GDM1 (cell line): ENCODE measurements around the gene MADCAM1.

Experiments
- DNase-seq: peaks from one replicate; lab custom pipeline; 2025; lab: John Stamatoyannopoulos, UW

Gene MADCAM1

DNA sequence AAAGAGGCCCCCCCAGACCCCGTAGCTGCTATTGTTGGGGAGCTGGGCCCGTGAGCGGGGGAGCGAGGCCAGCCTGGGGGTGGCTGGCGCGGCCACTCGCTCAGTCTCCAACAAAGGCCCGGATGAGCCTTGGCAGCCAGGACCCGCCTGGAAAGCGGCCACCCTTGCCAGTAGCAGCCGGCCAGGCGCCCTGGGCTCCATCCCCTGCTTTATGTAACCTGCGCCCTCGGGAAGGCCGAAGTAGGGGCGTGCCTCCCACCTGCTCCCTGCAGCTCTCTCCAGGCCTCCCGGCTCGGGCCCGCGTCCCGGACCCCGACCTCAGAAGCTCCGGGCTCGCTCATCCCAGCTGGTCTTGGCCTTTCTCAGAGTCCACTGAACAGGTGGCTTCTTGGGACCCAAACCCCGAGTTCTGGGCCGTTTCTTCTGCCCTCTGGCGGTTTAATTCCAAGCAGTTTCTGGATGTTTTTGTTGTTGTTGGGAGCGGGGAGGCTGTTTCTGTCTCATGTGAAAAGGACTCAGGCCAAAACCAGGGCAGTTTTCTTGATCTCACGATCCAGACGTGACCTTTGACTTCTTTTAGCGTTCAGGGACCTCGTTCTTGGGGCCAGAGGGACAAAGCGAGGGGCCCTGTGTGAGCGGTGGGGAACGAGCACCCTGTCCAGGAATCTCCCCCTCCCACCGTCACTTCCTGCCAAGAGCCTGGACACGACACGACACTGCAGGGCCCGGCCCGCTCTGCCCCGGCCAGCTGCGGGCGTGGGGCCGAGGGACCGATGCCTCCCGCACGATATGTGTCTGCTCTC is 36.5 kb downstream of the MADCAM1 start:
- no peak for DNase-seq

DNA sequence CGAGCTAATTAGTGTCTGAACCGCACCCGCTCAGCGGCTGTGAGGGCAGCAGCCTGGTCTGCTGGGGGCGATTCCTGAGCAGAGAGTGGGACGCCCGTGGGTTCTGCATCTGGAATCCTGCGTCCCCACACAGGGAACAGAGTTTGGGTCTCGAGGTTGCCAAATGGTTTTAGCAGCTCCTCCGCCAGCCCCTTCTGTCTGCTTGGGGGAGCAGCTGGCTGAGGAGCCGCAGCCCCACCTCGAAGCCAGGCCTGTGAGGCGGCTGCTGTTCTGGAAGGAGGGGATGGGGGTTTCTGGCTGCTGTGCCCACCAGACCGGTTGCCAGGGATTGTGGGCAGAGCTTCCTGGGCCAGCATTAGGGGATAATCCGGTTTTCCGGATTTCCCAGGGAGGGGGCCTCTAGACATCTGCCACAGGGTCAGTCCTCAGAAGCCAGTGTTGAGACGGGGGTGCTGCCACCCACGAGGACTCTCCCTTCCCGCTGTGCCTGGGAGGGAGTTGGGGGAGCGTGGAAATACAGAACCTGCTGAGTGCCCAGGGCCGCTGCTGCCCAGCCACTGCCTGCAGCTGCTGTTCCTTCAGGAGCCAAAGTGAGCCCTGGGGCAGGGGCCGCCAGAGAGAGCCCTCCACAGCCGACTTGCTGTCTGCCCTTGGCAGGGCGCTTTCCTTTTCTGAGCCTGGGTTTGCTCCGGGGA is 37.2 kb downstream of the MADCAM1 start:
- DNase-seq: no peak

DNA sequence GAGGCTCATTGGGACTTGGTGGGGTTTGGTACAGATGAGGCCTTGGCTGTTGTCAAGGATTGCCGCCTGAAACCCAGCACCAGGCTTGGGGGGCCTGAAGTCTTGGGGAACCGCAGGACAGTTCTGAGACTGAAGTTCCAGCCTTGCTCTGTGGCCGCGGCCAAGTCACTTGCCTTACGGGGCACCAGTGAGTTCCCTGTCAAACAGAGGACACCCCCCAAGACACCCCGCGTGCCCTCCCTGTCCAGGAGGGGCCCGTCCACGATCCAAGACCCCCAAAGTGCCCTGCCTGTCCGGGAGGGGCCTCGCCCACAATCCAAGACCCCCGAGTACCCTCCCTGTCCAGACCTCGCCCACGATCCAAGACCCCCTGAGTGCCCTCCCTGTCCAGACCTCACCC is 37.8 kb downstream of the MADCAM1 start:
- no peak for DNase-seq

DNA sequence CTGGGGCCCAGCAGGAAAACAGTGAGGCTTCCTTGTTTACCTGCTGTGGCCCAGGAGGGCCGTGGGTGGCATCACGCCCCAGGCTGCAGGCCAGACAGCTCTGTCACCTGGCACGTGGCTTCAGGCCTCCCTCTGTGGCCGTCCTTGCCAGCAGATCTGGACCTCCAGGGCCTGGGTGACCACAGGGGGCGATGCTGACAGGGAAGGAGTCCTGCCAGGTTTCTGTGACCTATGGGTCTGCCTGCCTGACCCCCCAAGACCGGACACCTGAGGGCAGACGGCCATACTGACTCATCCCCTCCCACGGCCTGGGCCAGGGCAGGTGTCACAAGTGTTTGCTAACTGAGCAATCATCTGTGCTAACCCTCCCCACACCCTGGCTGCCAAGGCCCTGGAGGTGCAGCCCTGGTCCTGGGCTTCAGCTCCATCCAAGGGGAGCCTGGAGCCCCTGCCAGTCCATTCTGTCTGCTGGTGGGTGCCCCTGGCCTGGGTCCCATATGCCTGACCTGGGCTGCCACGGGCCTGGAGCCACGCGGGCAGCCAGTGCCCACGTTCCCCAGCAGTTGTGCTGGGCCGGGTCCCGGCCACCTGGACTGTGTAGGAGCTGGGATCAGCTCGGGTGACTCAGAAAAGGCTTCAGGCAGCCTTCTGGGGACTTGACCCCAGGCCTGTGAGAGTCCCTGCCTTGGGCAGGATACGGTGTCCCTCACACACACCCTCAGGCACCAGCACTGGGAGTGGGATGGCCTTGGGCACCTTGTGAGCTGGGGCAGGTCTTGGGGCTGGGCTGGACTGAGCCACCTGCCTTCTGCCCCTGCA is 38.9 kb downstream of the MADCAM1 start:
- no peak for DNase-seq

DNA sequence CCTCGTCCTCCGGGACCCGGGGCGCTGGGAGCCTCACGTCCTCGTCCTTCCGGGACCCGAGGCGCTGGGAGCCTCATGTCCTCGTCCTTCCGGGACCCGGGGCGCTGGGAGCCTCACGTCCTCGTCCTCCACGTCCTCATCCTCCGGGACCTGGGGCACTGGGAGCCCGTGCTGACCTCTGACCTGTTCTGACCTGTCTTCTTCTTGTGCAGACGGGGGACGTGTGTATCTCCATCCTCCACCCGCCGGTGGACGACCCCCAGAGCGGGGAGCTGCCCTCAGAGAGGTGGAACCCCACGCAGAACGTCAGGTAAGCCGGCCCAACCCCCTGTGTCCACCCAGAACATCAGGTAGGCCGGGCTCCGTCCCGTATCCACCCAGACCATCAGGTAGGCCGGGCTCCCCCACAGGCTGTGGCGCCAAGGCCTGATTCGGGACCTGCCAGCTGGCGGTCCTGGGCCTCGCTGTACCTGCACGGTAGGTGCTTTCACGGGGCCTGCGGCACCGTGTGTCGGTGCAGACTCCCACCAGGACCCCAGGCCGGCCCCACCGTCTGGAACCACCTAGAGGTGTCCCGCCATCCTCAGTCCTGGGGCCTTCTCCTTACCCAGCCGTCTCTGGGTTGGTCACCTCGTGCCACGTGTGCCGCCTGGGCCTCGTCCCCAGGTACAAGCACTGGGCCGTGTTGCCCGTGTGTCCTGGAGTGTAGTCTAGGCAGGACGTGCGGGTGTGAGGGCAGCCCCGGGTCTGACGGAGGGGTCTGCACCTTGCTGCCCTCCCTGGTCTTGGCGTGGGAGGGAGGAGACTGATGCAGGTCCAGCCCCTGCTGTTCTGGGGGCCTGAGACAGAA is 40.0 kb downstream of the MADCAM1 start:
- no peak for DNase-seq

DNA sequence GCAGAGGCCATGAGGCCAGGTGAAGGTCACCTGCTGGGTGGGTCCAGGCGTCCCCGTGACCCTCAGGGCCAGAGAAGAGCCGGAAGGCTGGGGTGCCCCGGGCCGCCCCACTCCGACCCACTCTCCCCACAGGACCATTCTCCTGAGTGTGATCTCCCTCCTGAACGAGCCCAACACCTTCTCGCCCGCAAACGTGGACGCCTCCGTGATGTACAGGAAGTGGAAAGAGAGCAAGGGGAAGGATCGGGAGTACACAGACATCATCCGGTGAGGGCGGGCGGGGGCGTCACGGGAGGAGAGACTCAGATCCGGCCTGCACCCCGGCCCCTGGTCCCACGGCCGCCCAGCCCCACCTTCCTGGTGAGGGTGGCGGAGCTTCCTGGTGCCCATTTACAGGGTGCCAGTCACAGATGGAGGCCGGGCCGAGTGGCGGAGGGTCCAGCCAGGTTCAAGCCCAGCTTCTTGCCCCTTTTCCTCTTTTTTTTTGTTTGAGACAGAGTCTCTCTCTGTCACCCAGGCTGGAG is 40.7 kb downstream of the MADCAM1 start:
- DNase-seq: no peak

DNA sequence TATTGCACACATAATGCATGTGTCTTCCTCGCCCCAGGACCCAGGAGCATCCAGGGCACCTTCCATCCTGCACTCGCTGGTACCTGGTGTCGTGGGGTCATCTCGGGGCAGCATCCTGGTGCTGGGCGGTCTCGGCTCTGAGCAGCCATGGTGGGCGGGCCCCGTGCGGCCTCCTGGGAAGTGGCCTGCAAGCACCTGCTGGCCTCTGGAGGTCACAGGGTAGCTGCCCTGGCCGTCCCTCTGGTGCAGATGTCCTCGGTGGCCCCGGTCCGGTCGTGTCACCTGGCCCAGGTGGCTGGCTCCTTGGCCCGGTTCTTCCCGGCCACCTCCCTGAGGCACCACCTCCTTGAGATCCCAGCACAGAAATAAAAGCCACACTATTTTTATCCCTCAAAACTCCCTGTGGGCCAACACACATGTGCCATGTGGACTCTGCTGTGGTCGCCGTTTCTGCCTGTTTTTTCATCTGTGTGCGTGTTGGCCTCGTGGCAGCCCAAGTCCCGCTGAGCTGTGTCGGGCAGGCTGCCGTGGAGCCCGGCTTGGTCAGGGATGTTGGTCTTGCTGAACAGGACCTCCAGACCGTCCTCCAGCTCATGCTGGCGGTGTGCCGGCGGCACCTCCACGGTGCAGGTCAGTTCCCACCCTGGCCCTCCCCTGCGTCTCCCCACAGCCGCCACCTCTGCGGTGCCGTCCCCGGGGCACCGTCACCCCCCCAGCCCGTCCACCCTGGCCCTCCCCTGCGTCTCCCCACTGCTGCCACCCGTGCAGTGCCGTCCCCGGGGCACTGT is 42.5 kb downstream of the MADCAM1 start:
- DNase-seq: no peak

DNA sequence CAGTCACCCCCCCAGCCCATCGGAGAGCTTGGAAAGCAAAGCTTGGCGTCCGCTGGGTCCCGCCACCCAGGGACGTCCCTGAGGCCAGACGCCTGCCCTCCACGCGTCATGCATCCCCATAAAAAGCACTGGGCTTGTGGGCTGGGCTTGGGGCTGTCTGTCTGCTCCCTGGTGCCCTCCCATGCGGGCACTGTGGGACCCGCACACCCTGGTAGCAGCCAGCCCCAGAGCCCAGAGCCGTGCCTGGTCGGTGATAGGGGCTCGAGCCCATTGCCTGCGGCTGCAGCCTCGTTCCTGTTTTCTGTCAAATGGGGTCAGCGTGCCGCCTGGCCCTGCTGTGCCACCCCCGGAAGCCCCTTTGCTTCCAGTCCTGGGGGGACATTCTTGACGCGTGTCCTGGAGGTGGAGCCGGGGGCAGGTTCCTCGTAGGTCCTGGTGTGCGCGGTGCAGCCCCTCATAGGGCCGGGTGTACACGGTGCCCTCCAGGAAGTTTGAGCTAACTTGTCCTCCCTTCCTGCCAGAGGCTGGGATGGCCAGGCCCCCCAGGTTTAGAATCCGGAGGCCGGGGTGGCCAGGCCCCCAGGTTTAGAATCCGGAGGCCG is 43.2 kb downstream of the MADCAM1 start:
- no peak for DNase-seq

DNA sequence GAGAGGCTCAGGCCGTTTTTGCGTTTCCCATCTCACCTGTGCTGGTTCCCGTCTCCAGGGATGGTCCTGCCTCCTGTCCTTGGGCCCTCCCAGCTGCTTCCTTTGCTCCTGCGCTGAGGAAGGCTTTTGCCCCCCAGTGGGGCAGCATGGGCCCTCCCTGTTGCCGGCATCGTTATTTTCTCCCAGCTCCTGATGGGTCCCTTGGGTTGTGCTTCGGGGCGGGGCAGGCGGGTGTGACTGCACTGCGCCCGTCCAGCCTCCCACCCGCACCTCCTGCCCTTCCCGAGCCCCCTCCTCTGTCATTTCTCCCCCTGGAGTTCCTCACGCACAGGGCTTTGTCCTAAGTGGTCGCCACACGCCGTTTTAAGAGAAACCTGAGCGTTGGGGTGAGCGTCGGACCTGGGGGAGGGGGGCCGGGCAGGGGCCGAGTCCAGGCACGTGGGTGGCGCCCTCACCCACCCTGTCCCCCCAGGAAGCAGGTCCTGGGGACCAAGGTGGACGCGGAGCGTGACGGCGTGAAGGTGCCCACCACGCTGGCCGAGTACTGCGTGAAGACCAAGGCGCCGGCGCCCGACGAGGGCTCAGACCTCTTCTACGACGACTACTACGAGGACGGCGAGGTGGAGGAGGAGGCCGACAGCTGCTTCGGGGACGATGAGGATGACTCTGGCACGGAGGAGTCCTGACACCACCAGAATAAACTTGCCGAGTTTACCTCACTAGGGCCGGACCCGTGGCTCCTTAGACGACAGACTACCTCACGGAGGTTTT is 44.8 kb downstream of the MADCAM1 start:
- DNase-seq: no peak

DNA sequence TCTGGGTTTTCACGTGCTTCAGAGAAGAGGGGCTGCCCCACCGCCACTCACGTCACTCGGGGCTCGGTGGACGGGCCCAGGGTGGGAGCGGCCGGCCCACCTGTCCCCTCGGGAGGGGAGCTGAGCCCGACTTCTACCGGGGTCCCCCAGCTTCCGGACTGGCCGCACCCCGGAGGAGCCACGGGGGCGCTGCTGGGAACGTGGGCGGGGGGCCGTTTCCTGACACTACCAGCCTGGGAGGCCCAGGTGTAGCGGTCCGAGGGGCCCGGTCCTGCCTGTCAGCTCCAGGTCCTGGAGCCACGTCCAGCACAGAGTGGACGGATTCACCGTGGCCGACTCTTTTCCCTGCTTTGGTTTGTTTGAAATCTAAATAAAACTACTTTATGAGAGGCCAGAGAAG is 45.4 kb downstream of the MADCAM1 start:
- DNase-seq: no peak

DNA sequence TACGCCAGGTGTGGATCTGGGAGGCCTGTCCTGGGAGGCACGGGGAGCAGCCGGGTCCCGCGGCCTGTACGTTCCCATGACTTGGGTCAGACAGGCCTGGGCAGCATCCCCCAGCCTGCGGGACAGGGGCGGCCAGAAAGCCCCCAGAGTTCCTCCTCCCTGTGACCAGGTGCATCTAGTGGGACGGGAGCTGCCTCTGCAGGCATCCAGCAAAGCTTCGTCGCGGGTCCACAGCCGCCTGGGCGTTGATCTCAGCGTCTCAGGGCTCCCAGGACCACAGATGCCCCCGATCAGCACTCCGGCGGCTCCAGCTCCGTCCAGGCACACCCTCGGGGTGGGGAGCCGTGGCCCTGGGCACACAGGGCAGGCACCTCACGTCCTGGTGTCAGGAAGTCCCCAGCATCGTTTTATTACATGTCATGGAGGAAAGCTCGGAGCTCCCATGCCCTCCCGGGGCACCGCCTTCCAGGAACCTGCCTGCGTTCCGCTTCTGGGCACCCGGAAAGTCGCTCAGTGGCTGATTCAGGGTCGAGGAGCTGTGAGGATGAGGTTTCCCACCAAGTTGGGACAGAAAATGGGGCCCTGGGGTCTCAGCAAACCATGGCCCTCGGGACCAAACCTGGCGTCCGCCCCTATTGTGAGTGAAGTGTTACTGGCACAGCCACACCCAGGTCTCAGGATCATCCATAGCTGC is 46.0 kb downstream of the MADCAM1 start:
- no peak for DNase-seq

DNA sequence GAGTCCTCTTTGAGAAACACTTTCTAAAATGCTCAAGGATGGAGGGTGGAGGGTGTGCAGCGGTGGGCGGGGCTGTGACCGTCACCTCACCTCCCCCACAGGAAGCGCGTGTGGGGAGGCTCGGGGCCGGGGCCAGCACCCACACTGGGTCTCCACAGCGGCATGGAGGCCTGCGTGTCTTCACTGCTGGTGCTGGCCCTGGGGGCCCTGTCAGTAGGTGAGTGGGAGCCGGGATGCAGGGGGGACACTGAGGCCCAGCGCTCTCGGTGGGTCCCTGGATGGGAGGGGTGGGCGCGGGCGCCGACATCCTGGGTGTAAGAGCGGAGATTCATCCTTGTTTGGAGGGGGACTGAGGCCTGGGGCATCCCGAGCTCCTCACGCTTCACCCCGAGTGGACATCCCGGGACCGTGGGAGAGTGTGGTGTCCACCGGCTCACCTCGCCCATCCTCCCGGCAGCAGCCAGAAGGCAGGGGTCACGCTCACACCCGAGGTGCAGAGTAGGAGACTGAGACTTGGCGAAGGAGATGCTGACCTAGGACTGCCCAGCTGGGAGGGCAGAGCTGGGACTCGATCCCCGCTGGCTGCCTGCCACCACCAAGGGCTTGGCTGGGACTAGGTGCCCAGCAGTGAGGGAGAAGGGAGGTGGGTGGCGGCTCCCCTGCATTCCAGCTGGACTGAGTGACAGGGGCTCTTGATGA is 47.8 kb downstream of the MADCAM1 start, which contains the start of gene GZMM:
Gene GZMM, plus strand, starts transcription at position 144 of the 699 bp plus-strand sequence. Its CDS starts 19 bp downstream, at position 163.
- no peak for DNase-seq

DNA sequence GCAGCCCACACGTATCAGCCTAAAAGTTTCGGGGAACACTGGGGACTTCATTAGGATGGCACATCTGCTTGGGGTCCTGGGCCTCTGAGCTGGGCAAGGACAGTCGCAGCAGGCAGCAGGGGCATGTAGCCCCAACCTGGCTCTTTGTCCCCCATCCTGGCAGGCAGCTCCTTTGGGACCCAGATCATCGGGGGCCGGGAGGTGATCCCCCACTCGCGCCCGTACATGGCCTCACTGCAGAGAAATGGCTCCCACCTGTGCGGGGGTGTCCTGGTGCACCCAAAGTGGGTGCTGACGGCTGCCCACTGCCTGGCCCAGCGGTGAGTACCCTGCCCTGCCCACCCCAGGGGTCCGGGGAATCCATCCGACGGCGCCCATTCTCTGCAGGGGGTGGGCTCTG is 50.8 kb downstream of the MADCAM1 start:
- no peak for DNase-seq

DNA sequence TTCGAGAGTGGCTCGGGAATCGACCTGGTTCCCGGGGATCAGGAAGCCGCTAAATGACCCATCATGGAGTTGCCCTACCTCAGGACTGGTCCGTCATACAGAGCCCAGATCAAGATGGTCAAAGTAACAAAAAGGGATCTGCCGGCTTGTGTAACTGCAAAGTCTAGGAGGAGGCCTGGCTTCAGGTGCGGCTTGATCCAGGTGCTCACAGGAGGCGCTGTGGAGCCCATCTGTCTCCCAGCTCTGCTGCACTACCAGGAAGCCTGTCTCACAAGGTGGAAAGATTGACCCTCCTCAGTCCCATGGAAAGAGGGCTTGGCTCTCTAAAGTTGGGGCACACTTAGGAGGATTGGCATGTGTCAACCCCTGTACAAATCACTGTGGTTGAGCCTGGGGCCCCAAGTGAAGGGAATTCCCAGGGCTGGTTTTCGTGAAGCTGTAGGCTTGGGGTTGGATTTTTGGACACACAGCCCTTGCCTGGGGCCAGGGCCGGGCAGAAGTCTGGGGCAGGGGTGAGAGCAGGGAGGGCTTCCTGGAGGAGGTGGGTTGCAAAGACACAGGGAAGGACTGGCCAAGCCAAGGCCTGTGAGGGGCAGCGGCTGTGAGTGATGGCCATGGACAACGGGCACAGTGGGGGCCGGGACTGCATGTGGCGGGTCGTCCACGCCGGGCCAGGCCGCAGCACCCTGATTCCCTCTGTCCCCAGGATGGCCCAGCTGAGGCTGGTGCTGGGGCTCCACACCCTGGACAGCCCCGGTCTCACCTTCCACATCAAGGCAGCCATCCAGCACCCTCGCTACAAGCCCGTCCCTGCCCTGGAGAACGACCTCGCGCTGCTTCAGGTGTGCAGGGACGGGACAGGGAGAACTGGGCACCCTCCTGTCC is 51.8 kb downstream of the MADCAM1 start:
- no peak for DNase-seq

DNA sequence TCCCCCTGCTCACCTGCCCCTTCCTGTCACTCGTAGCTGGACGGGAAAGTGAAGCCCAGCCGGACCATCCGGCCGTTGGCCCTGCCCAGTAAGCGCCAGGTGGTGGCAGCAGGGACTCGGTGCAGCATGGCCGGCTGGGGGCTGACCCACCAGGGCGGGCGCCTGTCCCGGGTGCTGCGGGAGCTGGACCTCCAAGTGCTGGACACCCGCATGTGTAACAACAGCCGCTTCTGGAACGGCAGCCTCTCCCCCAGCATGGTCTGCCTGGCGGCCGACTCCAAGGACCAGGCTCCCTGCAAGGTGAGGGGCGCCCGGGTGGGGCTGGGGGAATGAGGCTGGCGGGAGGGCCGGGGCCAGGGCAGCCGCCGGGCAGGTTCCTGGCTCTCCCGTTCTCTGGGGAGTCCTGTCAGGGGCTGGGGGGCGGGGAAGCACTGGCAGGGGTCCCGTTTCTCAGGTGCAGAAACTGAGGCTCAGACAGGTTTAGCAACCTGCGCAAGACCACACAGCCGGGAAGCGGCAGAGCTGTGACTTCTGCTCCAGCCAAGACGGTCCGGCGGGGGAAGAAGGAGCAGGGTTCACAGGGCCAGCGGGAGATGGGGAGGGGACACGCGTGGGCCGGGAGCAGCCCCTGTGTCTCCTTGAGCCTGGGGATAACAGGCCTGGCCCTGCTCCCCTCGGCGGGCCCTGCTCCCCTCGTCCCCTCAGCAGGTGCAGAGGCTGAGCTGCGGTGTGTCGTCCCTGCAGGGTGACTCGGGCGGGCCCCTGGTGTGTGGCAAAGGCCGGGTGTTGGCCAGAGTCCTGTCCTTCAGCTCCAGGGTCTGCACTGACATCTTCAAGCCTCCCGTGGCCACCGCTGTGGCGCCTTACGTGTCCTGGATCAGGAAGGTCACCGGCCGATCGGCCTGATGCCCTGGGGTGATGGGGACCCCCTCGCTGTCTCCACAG is 52.9 kb downstream of the MADCAM1 start:
- DNase-seq: no peak

DNA sequence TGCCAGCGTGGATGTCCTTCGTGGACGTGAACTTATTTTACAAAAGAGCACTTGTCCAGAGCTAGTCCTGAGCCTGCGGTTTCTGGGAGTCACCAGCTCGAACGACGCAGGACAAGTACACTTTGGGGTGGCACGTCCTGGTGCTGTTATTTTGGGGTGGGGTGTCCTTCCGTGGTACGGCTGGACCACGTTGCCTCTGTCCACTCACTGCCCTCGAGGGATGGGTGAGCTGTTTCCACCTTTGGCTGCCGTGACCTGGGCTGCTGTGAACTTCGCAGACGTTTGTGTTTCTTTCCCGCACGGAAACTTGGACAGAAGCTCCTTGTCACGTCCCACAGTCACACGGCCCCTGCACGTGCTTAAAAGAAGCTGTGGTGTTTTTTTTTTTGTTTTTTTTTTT is 58.5 kb downstream of the MADCAM1 start:
- no peak for DNase-seq
